ENCODE results near the gene NDUFV3.

The NDUFV3 gene

GRCh38 chr21:42892931-42893755, at the start of gene NDUFV3 (continued):
- TF ChIP-seq ZNF18 (tag by site-specific recombination; IDR thresholded peaks at IDR 0.05): no peak
- no peak for TF ChIP-seq ZNF549 (tag by site-specific recombination; IDR thresholded peaks at IDR 0.05)
- TF ChIP-seq ZNF148 (tag by site-specific recombination; IDR thresholded peaks at IDR 0.05; ENCODE audit: borderline replicate concordance): no peak
- no peak; the same call in none of the 2 replicates for TF ChIP-seq YY2 (tag by site-specific recombination; IDR thresholded peaks at IDR 0.05)
- no peak for TF ChIP-seq MYNN (tag by site-specific recombination; IDR thresholded peaks at IDR 0.05; ENCODE audit: borderline replicate concordance)
- peak; percentile 91 for TF ChIP-seq ZNF335 (tag by site-specific recombination; conservative IDR thresholded peaks at IDR 0.05)
- no peak for TF ChIP-seq ZNF837 (tag by site-specific recombination; IDR thresholded peaks at IDR 0.05)
- TF ChIP-seq ZNF530 (tag by site-specific recombination; IDR thresholded peaks at IDR 0.05; ENCODE audit: low read depth): no peak
- TF ChIP-seq ZNF600 (tag by site-specific recombination; IDR thresholded peaks at IDR 0.05): peak; percentile 55
- TF ChIP-seq PATZ1 (tag by site-specific recombination; IDR thresholded peaks at IDR 0.05): peak; percentile 100
- TF ChIP-seq ZNF10 (tag by site-specific recombination; IDR thresholded peaks at IDR 0.05): peak; percentile 76; the same call in 1 of the 2 replicates
- TF ChIP-seq HOXC10 (CRISPR knock-in tag; IDR thresholded peaks at IDR 0.05): no peak
- TF ChIP-seq ZBTB44 (tag by site-specific recombination; IDR thresholded peaks at IDR 0.05): no peak
- TF ChIP-seq ZNF561 (tag by site-specific recombination; IDR thresholded peaks at IDR 0.05; ENCODE audit: borderline replicate concordance): peak; percentile 86
- no peak for TF ChIP-seq ZNF580 (tag by site-specific recombination; IDR thresholded peaks at IDR 0.05)
- no peak for TF ChIP-seq ZNF416 (tag by site-specific recombination; IDR thresholded peaks at IDR 0.05)
- TF ChIP-seq BCL11B (tag by site-specific recombination; IDR thresholded peaks at IDR 0.05; ENCODE audit: low read depth): 0 out of 2 replicates have a peak, but pooled peaks have one; percentile 22
- no peak for TF ChIP-seq ZNF302 (tag by site-specific recombination; IDR thresholded peaks at IDR 0.05; ENCODE audit: low read depth)
- TF ChIP-seq ZNF664 (tag by site-specific recombination; IDR thresholded peaks at IDR 0.05): no peak
- no peak for TF ChIP-seq ZNF274 (IDR thresholded peaks at IDR 0.05; ENCODE audit: low read length)
- no peak for TF ChIP-seq ZNF274 (tag by site-specific recombination; IDR thresholded peaks at IDR 0.05; ENCODE audit: borderline replicate concordance)
- no peak for TF ChIP-seq ZNF223 (tag by site-specific recombination; IDR thresholded peaks at IDR 0.05)
- TF ChIP-seq ZXDB (tag by site-specific recombination; IDR thresholded peaks at IDR 0.05): peak; percentile 87
- no peak for TF ChIP-seq ZNF169 (tag by site-specific recombination; IDR thresholded peaks at IDR 0.05)
- no peak for TF ChIP-seq ZNF518A (tag by site-specific recombination; conservative IDR thresholded peaks at IDR 0.05; ENCODE audit: low read depth)
- TF ChIP-seq HOXD13 (CRISPR knock-in tag; IDR thresholded peaks at IDR 0.05; ENCODE audit: borderline replicate concordance): no peak
- TF ChIP-seq ZNF146 (tag by site-specific recombination; IDR thresholded peaks at IDR 0.05): no peak
